GM21360 (cell line): ENCODE data around the gene UBASH3B.
"Not testable (repeated sequence)": the region's sequence is repeated elsewhere in the genome, so short reads cannot be mapped to it uniquely, and the experiment has no call there.

ENCODE experiments used
- ATAC-seq: cut with Tn5 transposase; IDR thresholded peaks from one replicate; pipeline ENCODE4 v1.9.1; 2021; ENCODE audit warnings: mild to moderate bottlenecking, moderate library complexity; ENCODE audit not compliant: unreplicated experiment

UBASH3B gene, protein sequence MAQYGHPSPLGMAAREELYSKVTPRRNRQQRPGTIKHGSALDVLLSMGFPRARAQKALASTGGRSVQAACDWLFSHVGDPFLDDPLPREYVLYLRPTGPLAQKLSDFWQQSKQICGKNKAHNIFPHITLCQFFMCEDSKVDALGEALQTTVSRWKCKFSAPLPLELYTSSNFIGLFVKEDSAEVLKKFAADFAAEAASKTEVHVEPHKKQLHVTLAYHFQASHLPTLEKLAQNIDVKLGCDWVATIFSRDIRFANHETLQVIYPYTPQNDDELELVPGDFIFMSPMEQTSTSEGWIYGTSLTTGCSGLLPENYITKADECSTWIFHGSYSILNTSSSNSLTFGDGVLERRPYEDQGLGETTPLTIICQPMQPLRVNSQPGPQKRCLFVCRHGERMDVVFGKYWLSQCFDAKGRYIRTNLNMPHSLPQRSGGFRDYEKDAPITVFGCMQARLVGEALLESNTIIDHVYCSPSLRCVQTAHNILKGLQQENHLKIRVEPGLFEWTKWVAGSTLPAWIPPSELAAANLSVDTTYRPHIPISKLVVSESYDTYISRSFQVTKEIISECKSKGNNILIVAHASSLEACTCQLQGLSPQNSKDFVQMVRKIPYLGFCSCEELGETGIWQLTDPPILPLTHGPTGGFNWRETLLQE

GRCh38 chr11:122655527-122656072, at the start of gene UBASH3B:
TSS of gene UBASH3B (plus strand) at chr11:122655722. CDS start at chr11:122656050, 328 bp downstream.
- ATAC-seq, result peak; percentile 75

DNA sequence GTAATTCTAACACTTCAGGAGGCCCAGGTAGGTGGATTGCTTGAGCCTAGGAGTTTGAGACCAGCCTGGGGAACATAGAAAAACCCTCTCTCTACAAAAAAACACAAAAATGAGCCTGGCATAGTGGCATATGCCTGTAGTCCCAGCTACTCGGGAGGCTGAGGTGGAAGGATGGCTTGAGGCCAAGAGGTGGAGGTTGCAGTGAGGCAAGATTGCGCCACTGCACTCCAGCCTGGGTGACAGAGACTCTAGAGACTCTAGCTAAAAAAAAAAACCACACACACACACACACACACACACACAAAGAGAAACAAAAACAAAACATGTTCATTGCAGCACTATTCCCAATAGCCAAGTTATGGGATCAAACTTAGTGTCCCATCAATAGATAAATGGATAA, 48.4 kb upstream of the UBASH3B start:
- not testable (repeated sequence) for ATAC-seq

DNA sequence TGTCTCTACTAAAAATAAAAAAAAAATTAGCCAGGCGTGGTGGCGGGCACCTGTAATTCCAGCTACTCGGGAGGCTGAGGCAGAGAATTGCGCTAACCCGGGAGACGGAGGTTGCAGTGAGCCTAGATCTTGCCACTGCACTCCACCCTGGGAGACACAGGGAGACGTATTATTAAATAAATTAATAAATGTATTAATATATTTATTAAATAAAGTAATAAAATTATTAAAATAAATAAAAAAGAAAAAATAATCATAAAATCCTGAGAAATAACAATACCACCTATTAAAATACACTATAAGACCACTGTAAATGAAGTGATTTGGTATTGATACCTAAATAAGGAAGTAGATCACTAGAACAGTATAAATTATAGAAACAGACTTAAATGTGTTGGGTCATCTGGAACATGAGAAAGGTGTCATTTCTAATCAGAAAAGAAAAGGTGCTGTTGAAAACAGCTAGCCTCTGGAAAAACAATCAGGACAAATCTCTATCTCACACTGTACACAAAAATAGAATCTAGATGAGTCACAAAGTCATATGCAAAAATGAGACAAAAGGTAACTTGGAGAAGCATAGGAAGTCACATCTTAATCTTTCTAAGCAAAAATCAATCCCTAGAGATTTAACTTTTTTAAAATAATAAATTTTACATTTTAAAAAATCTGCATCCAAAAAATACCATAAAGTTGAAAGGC, 43.2 kb upstream of the UBASH3B start:
- ATAC-seq, result no peak

DNA sequence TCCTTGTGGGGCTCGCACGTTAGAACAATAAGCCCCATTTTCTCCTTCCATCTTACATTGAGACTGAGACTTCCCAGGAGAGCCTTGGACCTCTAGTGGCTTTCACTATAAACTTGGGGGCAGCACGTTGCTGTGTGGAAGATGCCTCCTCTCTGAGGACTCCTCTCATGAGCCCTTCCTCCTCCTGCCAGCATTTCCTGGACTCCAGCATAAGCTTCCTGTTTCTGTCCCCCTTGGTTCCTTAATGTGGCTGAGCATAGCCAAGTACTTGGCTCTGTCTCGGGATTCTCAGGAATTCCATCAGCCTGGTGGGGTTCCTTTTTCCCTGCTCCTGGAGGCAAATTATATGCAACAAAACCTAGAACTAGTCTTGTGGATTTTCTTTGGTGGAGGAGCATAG, 38.8 kb upstream of the UBASH3B start:
- ATAC-seq, result no peak

DNA sequence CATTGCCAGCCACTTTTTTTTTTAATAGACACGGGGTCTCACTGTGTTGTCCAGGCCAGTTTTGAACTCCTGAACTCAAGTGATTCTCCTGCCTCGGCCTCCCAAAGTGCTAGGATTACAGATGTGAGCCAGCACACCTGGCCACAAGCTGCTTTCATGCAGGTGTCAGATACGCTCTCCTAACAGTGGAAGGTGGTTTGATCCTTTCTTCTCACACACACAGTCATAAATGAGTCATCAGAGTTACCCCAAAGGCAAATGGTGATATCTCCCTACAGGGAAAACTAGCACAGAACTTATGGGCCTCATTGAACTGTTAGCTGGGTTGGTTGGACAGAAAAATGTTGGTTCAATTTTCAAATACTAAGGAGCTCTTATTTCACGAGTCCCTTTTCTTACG, 38.2 kb upstream of the UBASH3B start:
- ATAC-seq, result no peak

DNA sequence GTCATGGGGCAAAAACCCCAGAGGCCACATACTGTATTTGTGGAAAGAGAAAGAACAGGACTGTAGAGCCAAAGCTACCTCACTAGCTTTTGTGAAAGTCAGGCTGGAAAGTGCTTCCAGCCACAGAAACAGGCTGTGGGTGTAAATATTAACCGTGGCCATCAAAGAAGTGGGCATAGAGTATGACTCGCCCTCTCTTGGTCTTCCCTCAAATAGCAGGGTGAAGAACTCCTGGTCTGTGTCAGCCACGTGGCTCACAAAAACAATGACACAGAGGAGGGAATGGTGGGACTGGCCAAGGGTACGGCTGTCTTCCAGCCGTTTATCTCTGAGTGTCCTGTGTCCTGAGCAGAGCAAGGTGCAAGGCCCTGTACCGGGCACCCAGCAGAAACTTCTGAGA, 37.6 kb upstream of the UBASH3B start:
- no peak for ATAC-seq

- ATAC-seq, result no peak
Measured at GRCh38 chr11:122618927-122619326, 36.6 kb upstream of the UBASH3B start.

GRCh38 chr11:122619757-122620156, 35.8 kb upstream of the UBASH3B start:
- no peak for ATAC-seq

DNA sequence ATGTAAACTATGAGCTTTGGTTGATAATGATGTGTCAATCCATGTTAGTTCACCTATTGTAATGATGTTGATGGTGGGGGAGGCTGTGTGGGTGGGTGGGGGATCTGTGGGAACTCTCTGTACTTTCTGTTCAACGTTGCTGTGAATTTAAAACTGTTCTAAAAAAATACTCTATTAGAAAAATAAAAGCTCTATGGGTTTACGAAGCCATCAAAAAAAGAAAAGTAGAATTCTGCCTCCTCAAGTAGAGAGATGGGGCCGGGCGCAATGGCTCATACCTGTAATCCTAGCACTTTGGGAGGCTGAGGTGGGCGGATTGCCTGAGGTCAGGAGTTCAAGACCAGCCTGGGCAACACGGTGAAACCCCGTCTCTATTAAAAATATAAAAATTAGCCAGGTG, 30.0 kb upstream of the UBASH3B start:
- ATAC-seq, result not testable (repeated sequence)

GRCh38 chr11:122625976-122626665, 29.4 kb upstream of the UBASH3B start:
- no peak for ATAC-seq

GRCh38 chr11:122627745-122628144, 27.8 kb upstream of the UBASH3B start:
- no peak for ATAC-seq

GRCh38 chr11:122628810-122629555, 26.5 kb upstream of the UBASH3B start:
- peak; percentile 71 for ATAC-seq

- no peak for ATAC-seq
Measured at GRCh38 chr11:122632181-122632824, 23.2 kb upstream of the UBASH3B start.

DNA sequence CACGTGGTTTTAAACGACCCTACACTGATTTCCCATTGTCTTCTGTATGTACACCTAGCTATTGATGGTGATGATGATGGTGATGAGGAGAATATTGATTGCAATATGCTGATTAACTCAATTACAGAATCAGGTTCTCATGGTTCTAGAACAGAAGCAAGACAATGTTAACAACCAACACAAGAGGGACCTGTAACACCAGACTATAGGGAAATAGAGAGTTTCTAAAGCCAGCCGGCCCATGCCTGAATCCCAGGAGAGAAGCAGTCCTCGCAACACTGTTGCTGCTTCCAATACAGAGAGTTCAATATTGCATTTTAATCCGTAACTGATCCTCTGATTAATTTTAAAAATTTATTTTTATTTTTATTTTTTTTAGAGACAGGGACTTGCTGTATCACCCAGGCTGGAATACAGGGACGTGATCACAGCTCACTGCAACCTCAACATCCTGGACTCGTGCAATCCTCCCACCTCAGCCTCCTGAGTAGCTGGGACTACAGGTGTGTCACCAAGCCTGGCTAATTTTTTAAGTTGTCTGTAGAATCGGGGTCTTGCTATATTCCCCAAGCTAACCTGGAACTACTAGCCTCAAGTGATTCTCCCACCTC, 22.2 kb upstream of the UBASH3B start:
- ATAC-seq, result no peak

DNA sequence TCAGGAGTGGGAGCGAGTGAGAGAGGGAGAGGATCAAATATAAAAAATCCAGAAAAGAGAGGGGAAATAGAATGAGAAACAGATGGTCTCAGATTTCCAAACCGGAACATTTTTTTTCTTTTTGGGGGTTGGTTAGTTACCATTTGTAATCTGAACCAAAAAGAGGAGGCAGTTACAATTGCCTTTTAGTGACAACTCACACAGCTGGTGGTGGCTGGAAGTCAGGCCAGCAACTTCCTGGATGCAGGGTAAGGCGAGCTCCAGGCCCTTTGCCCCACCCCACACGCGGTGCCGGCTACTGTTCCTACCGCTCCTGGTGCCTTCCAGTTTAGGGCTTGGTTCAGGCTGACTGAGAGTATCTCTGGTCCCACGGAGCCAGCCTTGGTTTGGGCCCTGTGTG, 21.0 kb upstream of the UBASH3B start:
- ATAC-seq, result no peak

DNA sequence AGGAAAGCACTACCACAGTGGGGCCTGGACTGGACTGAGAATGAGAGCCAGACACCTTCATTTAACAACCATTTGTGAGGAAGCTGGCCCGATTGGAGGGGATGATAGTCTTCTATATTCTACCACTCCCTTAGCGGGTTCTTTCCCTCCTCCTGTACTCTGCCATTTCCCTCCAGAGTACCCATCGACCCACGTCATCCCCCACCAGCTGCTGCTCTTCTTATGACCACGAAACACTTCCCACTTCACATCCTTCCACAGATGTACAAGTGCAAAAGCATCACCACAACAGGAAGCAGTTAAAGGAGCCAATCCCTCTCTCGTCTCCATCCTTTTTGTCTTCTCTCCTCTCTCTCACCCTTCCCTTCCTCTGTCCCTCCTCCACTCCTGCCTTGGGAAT, 18.0 kb upstream of the UBASH3B start:
- no peak for ATAC-seq

GRCh38 chr11:122642472-122642922, 13.0 kb upstream of the UBASH3B start:
- ATAC-seq, result no peak

DNA sequence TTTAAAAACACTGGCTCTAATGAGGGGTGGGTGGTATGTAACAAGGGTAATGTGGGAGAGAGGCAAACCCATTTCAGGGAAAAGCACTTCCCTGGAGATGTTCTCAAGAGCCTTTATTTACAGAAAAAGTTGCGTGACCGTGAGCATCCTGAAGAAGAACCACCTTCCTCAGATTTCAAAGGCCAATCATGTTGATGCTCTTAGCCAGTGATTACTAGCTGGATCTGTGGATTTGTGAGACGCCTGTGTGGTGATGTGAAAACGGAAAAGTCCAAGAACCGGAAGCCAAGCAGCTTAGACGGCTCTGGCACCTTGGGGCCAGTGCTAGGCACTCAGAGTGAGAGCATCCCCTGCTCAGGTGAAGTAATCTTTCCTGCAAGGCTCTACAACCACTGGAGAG, 12.6 kb upstream of the UBASH3B start:
- ATAC-seq, result no peak

- no peak for ATAC-seq
Measured at GRCh38 chr11:122645847-122646246, 9.7 kb upstream of the UBASH3B start.
